PC-3 (cell line): ENCODE measurements around the gene KLHL13.
"Not testable (repeated sequence)": the region's sequence is repeated elsewhere in the genome, so short reads cannot be mapped to it uniquely, and the experiment has no call there.

Experiments used
- EZH2phosphoT487 ChIP-seq: fragments of 300-600 bp; sonication (generic); IDR thresholded peaks from 2 replicates; pipeline ENCODE4 v1.6.1; 2018; ENCODE audit warnings: mild to moderate bottlenecking, antibody characterized with exemption, low read length, borderline replicate concordance
- TF ChIP-seq, protein P1 (sequence below): fragments of 300-600 bp; sonication (generic); conservative IDR thresholded peaks from 2 replicates; pipeline ENCODE4 v1.5.1; 2017; ENCODE audit warnings: antibody characterized with exemption, low read depth, mild to moderate bottlenecking, low read length

DNA sequence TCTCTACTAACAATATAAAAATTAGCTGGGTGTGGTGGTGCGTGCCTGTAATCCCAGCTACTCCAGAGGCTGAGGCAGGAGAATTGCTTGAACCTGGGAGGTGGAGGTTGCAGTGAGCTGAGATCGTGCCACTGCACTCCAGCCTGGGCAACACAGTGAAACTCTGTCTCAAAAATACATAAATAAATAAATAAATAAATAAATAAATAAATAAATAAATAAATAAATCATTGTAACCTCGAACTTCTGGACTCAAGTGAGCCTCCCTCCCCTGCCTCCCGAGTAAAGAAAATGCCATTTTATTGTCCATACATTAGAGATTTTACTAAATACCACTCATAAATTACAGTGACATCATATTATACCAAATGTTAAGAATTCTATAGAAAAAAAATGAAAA, 7.6 kb upstream of the KLHL13 start:
- not testable (repeated sequence) for TF ChIP-seq EZH2phosphoT487
- TF ChIP-seq, protein P1, sequence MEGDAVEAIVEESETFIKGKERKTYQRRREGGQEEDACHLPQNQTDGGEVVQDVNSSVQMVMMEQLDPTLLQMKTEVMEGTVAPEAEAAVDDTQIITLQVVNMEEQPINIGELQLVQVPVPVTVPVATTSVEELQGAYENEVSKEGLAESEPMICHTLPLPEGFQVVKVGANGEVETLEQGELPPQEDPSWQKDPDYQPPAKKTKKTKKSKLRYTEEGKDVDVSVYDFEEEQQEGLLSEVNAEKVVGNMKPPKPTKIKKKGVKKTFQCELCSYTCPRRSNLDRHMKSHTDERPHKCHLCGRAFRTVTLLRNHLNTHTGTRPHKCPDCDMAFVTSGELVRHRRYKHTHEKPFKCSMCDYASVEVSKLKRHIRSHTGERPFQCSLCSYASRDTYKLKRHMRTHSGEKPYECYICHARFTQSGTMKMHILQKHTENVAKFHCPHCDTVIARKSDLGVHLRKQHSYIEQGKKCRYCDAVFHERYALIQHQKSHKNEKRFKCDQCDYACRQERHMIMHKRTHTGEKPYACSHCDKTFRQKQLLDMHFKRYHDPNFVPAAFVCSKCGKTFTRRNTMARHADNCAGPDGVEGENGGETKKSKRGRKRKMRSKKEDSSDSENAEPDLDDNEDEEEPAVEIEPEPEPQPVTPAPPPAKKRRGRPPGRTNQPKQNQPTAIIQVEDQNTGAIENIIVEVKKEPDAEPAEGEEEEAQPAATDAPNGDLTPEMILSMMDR = not testable (repeated sequence)
